SK-N-SH (cell line): ENCODE data around the gene H2BW2. TPM values are rescaled to one million over a fixed set of nuclear protein-coding genes. Genes with fewer than 3 reads are reported as not detected.

Source experiments
- CTCF ChIA-PET: fragments of 300-600, 350-600 bp; formaldehyde crosslinking; extraction: SDS; loops from one replicate; lab custom pipeline; 2021; lab: Yijun Ruan, JAX
- POLR2A ChIA-PET: fragments of 350-600 bp; sonication (Branson Sonifier 250); formaldehyde crosslinking; extraction: SDS; loops from one replicate; lab custom pipeline; 2020; ENCODE audit warnings: antibody characterized with exemption, inconsistent platforms; lab: Yijun Ruan, JAX
- DNase-seq: peaks from one replicate; pipeline ENCODE4 v3.0.0; 2012
- H2AFZ ChIP-seq: fragments of 200-600 bp; sonication (generic); 2 replicates; pipeline ENCODE4 v1.8.1; 2016; ENCODE audit warnings: antibody characterized with exemption, mild to moderate bottlenecking, low read depth
- H3F3A ChIP-seq: fragments of 200-600 bp; sonication (generic); replicated peaks from 2 replicates; pipeline ENCODE3; 2016; ENCODE audit warnings: antibody characterized with exemption, mild to moderate bottlenecking; ENCODE audit not compliant: insufficient read depth
- H3K27ac ChIP-seq, 2 experiments: fragments of 200-500 bp in 1 of 2; fragments of 200-600 bp in 1 of 2; sonication (Bioruptor generic) in 1 of 2; sonication (generic), shearing (Covaris generic) in 1 of 2; 2 replicates each; pipeline versions ENCODE4 v1.5.1 to v1.6.1; 2014 to 2016; ENCODE audit warnings: low read depth in 2 of 2, inconsistent platforms in 1 of 2, low read length in 1 of 2, mild to moderate bottlenecking in 1 of 2, mixed read lengths in 1 of 2
- H3K27me3 ChIP-seq: fragments of 200-600 bp; sonication (generic), shearing (Covaris generic); 2 replicates; pipeline ENCODE4 v1.6.1; 2016; ENCODE audit warnings: mixed run types; ENCODE audit not compliant: insufficient read depth
- H3K36me3 ChIP-seq, 2 experiments: fragments of 200-500 bp in 1 of 2; fragments of 200-600 bp in 1 of 2; sonication (Bioruptor generic) in 1 of 2; sonication (generic) in 1 of 2; replicated peaks in 1 of 2; 2 replicates each; pipeline versions ENCODE3 to v1.5.1; 2014 to 2016; ENCODE audit warnings: low read length in 1 of 2, mild to moderate bottlenecking in 1 of 2; ENCODE audit not compliant: insufficient read depth in 2 of 2, control insufficient read depth in 1 of 2
- H3K4me1 ChIP-seq, 2 experiments: fragments of 200-500 bp in 1 of 2; fragments of 200-600 bp in 1 of 2; sonication (Bioruptor generic) in 1 of 2; sonication (generic), shearing (Covaris generic) in 1 of 2; 2 replicates each; pipeline versions ENCODE4 v1.5.1 to v1.6.1; 2014 to 2016; ENCODE audit warnings: low read depth in 1 of 2, low read length in 1 of 2, mixed run types in 1 of 2; ENCODE audit not compliant: insufficient read depth in 2 of 2, control insufficient read depth in 1 of 2
- H3K4me2 ChIP-seq: fragments of 200-600 bp; sonication (generic), shearing (Covaris generic); 2 replicates; pipeline ENCODE4 v1.6.1; 2017; ENCODE audit warnings: mixed run types
- H3K4me3 ChIP-seq, 2 experiments: fragments of 200-500 bp in 1 of 2; fragments of 200-600 bp in 1 of 2; sonication (Bioruptor generic) in 1 of 2; sonication (generic), shearing (Covaris generic) in 1 of 2; 2 replicates each; pipeline versions ENCODE4 v1.5.1 to v1.8.1; 2014 to 2016; ENCODE audit warnings: low read depth in 2 of 2, inconsistent platforms in 1 of 2, low read length in 1 of 2, mild to moderate bottlenecking in 1 of 2, mixed read lengths in 1 of 2, moderate library complexity in 1 of 2
- H3K79me2 ChIP-seq: fragments of 200-600 bp; sonication (generic); 2 replicates; pipeline ENCODE4 v1.8.1; 2017; ENCODE audit warnings: mild to moderate bottlenecking; ENCODE audit not compliant: insufficient read depth
- H3K9ac ChIP-seq: fragments of 200-600 bp; sonication (generic); 2 replicates; pipeline ENCODE4 v1.6.1; 2017; ENCODE audit warnings: mixed run types
- H3K9me2 ChIP-seq: fragments of 200-600 bp; sonication (generic); 2 replicates; pipeline ENCODE4 v1.6.1; 2017; ENCODE audit warnings: mixed run types
- H3K9me3 ChIP-seq: fragments of 200-600 bp; sonication (generic); 2 replicates; pipeline ENCODE4 v1.6.1; 2017; ENCODE audit warnings: mixed run types, mild to moderate bottlenecking, moderate library complexity
- H4K20me1 ChIP-seq: fragments of 200-600 bp; sonication (generic); 2 replicates; pipeline ENCODE4 v1.6.1; 2017; ENCODE audit warnings: mild to moderate bottlenecking, mixed run types; ENCODE audit not compliant: insufficient read depth
- NRF1 ChIP-seq: IDR thresholded peaks from 2 replicates; pipeline ENCODE4 v1.6.1; 2012; ENCODE audit warnings: low read depth, mild to moderate bottlenecking, low read length
- RXRA ChIP-seq: IDR thresholded peaks from 2 replicates; pipeline ENCODE4 v1.4.0; 2012; ENCODE audit warnings: low read depth, mild to moderate bottlenecking, borderline replicate concordance
- YY1 ChIP-seq: IDR thresholded peaks from 2 replicates; pipeline ENCODE4 v1.4.0; 2012; ENCODE audit warnings: low read depth, mild to moderate bottlenecking
- WGBS: methylation state at CpG from one replicate; pipeline ENCODE4 v1.1.6; 2017; ENCODE audit warnings: low lambda C conversion rate; 5-methylcytosine and 5-hydroxymethylcytosine counted together
- polyA plus RNA-seq, 3 experiments: library from polyadenylated mRNA; depleted of rRNA; stranded (reverse); fragments of >200 nt; gene quantifications; 2 replicates each; pipeline ENCODE4 v1.2.3, GENCODE V29; 2012

H2BW2 gene
- polyA plus RNA-seq, 1 of the 3 experiments (the other 2 are of a cell fraction): not detected

DNA sequence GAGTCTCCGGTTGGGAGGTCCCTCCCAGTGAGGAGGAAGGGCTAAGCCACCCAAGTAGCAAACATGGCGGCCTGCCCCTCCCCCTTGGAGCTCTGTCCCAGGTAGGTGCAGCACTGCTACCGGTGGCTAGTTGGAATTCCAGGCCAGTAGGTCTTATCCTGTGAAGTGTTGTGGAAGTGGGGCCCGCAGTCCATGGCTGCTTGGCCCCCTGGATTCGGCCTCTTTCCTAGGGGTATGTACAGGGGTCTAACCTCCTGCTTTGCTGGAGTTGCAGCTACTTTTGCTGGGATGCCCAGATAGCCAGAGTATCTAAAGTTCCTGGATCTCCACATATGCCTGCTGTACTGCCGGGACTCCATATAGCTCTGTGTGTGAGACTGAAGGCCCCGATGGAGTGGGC is 46.2 kb downstream of the H2BW2 start:
- Histone ChIP-seq H3K4me2 (no peak overlapping the region), H3K4me3 (no peak overlapping the region), H3K9me3 (no peaks in the 10 kb centered on the region), H4K20me1 (no peaks in the 10 kb centered on the region), H2AFZ (no peak overlapping the region), H3K9me2 (no peaks in the 10 kb centered on the region), H3K4me1 (no peaks in the 10 kb centered on the region), H3K79me2 (no peaks in the 10 kb centered on the region), H3K36me3 (no peaks in the 10 kb centered on the region), H3F3A (no peaks in the 10 kb centered on the region), H3K27ac (no peak overlapping the region), H3K9ac (no peak overlapping the region), H3K27me3 (peaks cover 12% of the 10 kb centered on the region; the same call in 1 of the 2 replicates)
- CTCF ChIA-PET: interaction anchor here (1.4 kb wide), 1 partner anchor 50 kb away, joined by 4 read pairs; no protein-coding TSS in a partner anchor
- TF ChIP-seq YY1 (no peak), RXRA (no peak), NRF1 (no peak)
- POLR2A ChIA-PET: no interaction called here
- no peak for DNase-seq
- WGBS: 29% methylated on average over 4 of the region's 7 CpGs

Other genes starting within 250 kb of the H2BW2 start
- gene RAB9B, start 207.7 kb upstream of the H2BW2 start, polyA plus RNA-seq (2012; rRNA removed): 0.64 and 0.96 TPM in 2 replicates
- gene TMSB15B, start 77.3 kb upstream of the H2BW2 start, polyA plus RNA-seq (2012; rRNA removed): 13.1 and 15.2 TPM in 2 replicates
- not detected in 2 replicates for gene H2BW1, start 26.2 kb upstream of the H2BW2 start, polyA plus RNA-seq (2012; rRNA removed)
- 2.9 and 4.4 TPM in 2 replicates for gene TMSB15C, start 36.3 kb downstream of the H2BW2 start, polyA plus RNA-seq (2012; rRNA removed)
- 5.9 and 7.5 TPM in 2 replicates for gene ZCCHC18, start 72.6 kb downstream of the H2BW2 start, polyA plus RNA-seq (2012; rRNA removed)
- gene SLC25A53, start 117.1 kb downstream of the H2BW2 start, polyA plus RNA-seq (2012; rRNA removed): 5.6 and 5.9 TPM in 2 replicates
- gene FAM199X, start 126.5 kb downstream of the H2BW2 start, polyA plus RNA-seq (2012; rRNA removed): 2.2 and 3.2 TPM in 2 replicates
- gene ESX1, start 215.0 kb downstream of the H2BW2 start, polyA plus RNA-seq (2012; rRNA removed): not detected in 2 replicates